Activated CD4-positive, alpha-beta T cell treated with anti-CD3 and anti-CD28 coated beads, Interleukin-2, Interleukin-6, amounts not matched to agents 100 ng/mL and 50 ng/mL, durations not matched to agents 16 hours and 8 hours (primary cell): Measurements from ENCODE around the gene SLC7A10.

Experiments
- DNase-seq: peaks from one replicate; pipeline ENCODE4 v3.0.0-alpha.2; 2020

The SLC7A10 gene

GRCh38 chr19:33225458-33225926, at the start of gene SLC7A10:
TSS of gene SLC7A10 (minus strand) at chr19:33225850. CDS start at chr19:33225703, 147 bp downstream.
- no peak for DNase-seq

- no peak for DNase-seq
These were observed 49.3 kb upstream of the SLC7A10 start for GRCh38 chr19:33274663-33275558.

DNA sequence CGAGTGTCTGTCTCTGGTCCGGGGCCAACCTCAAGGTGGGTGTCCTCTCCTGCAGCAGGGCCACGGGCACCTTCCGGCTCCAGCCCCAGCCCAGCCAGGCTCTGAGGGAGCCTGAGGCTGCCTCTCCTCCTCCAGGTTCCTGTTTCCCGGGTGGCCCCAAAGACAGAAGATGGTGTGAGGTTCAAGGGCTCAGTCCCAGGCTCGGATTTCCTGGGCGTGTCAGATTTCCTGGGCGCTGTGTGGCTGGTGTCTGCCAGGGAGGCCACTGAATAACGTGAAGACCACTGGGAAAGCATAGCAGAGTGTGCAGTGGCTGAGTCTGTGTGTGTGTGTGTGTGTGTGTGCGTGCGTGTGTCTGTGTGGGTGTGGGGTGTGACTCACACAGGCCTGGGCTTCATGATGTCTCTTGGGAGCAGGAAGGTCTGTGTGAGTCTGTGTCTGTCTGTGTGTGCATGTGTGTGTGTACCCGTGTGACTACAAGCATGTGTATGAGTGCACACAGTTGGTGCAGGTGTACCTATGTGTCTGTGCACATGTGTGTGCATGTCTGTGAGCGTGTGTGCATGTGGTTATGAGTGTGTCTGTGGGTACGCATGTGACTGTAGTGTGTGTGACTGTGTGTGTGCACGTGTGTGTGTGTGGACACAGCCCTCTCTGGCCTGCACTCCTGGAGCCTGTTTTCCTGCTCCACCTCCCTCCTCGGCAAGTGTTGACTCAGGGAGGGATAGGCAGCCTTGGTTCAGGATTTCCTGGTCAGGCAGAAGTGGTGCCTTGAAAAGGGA, 48.4 kb upstream of the SLC7A10 start:
- DNase-seq, result peak; percentile 32

- DNase-seq, result no peak
These were observed 47.6 kb upstream of the SLC7A10 start for GRCh38 chr19:33273065-33273736.

DNA sequence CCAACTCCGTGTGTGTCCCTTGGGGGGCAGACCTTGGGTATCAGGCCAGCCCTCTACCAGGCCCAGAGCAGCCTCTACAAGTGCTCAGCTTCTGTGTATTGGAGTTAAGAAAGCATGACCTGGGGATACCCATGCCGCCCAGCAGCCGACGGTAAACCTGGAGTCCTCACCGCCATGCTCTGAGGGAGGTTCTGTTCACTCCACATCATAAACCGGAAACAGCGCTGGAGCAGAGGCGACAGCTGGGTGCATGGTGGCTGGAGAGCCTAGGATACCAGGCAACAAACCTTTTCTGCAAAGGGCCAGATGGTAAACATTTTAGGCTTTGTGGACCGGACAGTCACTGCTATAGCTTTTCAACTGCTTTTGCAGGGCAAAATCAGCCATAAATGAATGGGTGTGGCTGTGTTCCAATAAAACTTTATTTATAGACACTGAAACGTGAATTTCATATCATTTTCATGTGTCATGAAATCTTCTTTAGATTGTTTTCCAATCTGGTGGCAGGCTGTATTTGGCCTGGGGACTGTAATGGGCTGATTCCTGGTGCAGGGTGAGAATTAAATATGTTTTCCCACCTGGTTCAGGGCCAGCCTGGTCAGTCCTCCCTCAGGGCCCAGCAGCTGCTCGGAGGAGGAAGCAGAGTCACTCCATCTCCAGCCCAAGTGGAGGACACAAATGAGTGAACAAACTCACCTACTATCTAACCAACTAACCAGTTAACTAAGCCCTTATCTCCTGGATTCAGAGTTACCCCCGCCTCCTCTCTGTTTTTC, 45.8 kb upstream of the SLC7A10 start:
- DNase-seq, result no peak

- no peak for DNase-seq
These were observed 45.1 kb upstream of the SLC7A10 start for GRCh38 chr19:33270769-33271168.

GRCh38 chr19:33269016-33269415, 43.4 kb upstream of the SLC7A10 start:
- DNase-seq, result no peak

GRCh38 chr19:33268162-33268991, 42.7 kb upstream of the SLC7A10 start:
- no peak for DNase-seq

DNA sequence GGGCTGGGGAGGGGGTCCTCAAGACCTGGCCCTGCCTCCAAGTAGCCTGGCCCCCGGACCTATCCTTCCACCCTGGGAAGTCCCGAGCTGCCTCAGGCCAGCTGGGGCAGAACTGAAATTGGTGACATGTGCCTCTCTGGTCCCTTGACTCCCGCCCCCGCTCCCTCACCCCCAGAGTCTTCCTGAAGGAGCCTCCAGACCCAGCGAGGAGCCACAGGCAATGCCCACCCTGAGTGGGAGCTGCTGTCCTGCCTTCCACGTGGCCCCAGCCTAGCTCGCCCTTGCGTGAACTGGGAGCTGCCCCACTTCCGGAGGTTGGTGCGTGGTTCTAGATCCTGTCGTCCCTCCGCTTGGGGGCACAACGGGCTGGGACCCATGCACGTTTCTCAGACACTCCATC, 42.1 kb upstream of the SLC7A10 start:
- DNase-seq, result no peak

DNA sequence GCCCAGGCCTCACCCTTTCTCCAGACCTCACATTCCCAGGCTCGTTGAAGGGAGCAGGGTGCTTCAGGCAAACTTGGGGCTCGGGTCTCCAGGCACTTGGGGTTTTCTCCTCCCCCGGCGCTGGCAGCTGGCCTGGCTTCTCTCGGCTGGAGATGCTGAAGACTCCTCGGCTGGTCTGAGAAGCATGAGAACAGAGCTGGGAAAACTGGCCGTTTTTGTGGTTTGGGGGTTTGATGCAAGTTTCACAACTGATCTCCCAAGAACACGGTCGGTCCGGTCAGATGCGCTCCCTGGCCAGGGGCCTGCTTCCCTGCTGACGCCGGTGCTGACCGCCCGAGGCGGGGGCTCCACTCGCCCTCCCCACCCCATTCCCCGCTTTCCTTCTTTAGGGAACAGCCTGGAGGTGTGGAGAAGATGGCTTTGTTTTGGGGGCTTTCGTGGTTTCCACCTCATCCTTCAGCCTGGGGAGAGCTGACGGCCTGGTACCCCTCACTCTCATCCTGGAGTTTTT, 41.4 kb upstream of the SLC7A10 start:
- no peak for DNase-seq

GRCh38 chr19:33264881-33265445, 39.3 kb upstream of the SLC7A10 start:
- DNase-seq, result no peak

DNA sequence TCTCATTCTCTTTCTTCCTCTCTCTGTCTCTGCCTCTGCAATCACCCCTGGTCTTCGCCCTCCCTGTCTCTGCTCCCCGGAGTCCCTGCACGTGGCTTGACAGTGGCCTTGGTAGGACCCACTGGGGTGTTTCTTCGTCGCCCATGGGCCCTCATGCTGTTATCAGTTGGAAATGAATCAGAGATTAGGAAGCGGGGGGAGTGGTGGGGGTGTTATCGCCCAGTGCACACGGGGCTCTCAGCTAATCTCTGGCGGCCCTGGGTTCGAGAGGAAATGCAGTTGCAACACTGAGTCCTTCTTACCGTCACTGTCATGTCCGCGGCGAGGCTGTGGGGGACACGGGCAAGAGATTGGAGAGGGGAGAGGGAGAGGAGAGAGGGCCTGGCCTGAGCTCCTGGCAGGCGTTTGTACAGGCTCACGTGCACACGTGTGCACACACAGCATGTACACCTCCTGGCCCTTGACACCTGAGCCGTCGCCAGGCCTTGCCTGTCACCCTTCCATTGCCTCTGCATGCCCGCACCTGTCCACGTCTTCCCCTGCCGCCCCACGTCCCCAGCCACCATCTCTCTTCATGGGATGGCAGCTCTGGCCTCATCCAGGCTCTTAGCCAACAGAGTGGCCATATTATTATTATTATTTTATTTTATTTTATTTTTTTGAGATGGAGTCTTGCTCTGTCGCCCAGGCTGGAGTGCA, 37.8 kb upstream of the SLC7A10 start:
- DNase-seq, result no peak

DNA sequence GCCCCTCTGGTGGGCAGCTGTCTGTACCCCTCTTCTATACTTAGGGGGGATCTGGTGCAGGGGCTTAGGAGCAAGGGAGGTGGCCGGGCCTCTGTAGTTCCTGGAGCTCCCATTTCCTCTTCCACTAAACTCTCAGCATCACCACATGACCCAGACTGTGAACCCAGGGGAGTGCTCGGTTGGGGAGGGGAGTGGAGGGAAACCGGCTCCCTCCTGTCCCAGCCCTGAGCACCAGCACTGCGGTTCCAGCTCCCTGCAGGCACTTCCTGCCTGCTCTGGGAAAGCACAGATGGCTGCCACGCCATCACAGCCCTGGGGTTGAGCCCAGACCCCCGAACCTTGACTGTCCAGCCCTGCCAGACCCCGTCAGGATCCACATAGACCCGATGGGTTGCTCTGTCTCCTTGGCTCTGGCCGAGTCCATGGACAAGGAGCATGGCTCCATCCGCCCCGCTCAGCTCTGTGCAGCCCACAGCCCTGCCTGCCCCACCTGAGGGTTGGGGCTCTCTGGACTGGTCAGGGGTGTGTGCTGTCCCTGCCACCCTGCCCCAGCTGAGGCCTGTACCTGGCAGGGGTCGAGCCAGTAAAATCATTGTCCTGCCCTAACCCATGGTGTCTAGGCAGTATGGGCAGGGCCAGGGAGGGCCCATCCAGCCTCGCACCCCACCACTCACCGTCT, 36.0 kb upstream of the SLC7A10 start:
- DNase-seq, result no peak

DNA sequence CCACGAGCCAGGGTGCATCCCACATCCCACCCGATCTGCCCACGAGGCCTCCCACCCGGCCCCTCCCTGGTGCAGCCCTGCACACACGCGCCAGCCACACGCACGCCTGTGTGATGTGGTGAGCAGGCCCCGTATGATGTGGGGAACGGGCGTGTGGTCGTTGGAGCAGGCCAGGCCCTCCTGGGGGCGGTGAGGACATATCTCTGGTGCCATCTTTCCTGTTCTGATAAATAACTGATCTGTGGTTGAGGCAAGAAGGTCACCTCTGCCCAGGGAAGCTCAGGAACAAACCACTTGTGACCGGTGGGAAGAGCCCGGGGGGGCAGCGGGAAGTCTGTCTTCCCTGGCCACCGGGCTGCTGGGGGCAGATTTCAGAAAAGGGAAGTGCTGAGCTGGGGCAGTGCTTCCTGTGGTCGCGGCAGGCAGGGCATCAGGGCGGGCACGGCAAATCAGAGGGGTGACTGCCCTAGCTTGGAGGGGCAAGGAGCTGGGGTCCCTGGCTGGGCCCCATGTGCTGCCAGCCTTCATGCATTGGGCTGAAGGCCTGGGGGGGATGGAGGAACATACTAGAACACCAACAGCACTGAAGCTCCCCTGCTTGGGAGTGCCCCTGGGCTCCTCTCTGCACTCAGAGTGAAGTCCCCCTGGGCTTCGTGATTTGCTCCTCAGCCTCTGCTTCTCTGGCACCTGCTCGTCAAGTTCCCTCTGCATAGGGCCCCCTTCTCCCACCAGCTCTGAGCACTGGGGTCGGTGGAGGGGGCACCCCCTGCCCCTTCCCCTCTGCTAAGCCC, 35.2 kb upstream of the SLC7A10 start:
- no peak for DNase-seq

- no peak for DNase-seq
These were observed 33.9 kb upstream of the SLC7A10 start for GRCh38 chr19:33259539-33259938.

DNA sequence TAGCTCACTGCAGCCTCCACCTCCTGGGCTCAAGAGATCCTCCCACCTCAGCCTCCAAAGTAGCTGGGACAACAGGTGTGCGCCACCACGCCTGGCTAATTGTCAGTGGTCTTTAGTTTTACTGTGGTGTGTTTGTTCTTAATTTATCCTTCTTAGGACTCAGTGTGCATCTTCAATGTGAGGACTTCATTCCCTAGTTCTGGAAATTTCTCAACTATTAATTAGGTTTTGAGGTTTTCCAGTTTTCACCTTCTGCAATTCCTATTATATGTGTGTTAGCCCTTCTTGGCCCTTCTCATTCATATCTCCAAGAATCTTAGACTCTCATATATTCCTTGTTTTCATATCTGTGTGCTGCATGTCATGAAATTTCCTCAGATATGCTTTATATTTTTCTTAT, 32.2 kb upstream of the SLC7A10 start:
- DNase-seq, result no peak

GRCh38 chr19:33256261-33256660, 30.6 kb upstream of the SLC7A10 start:
- DNase-seq, result no peak

DNA sequence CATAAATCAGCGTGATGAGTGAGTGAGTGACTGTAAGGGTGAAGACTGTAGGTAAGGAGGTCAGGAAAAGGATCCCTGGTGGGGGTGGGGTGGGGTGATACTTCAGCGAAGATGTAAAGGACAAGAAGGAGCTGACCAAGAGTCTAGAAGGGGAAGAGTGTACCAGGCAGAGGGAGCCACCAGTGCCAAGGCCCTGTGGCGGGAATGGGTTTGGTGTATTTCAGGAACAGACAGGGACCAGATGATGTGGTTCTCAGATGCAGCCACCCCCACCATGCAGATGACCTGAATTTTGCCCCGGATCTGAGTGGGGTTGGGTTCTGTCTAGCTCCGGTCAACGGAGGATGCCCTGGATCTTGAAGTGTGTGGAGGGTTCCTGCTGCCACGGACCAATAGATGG, 30.1 kb upstream of the SLC7A10 start:
- DNase-seq, result no peak
